Measurements from ENCODE around the gene HIPK1. TPM values are rescaled to one million over a fixed set of nuclear protein-coding genes. Genes with fewer than 3 reads are reported as not detected.

HIPK1 gene
- total and polyA plus RNA-seq, 8 donors = 38.7 to 77.4 (median 45.4) TPM

GRCh38 chr1:113922957-113923356 lies 6.2 kb upstream of the HIPK1 start:
- TF ChIP-seq CTCF (IDR thresholded peaks at IDR 0.05) = no peak
- ATAC-seq (no peak), DNase-seq (no peak)
- intact Hi-C loops (cut with DNase I) = no loop called here
- H3K27me3 ChIP-seq = no peaks in the 10 kb centered on the region
- H3K27ac ChIP-seq = no peak overlapping the region
- H3K4me3 ChIP-seq = no peak overlapping the region
- H3K4me1 ChIP-seq = peaks cover 0 to 4% of the 10 kb centered on the region in 2 donors
- no peaks in the 10 kb centered on the region for H3K36me3 ChIP-seq
- no peaks in the 10 kb centered on the region for H3K9me3 ChIP-seq

- H3K27ac ChIP-seq = no peak overlapping the region
- no peaks in the 10 kb centered on the region for H3K36me3 ChIP-seq
- H3K27me3 ChIP-seq = no peaks in the 10 kb centered on the region
- no peak for ATAC-seq
- H3K4me3 ChIP-seq = no peak overlapping the region
- no peak for TF ChIP-seq CTCF (IDR thresholded peaks at IDR 0.05)
- H3K9me3 ChIP-seq = no peaks in the 10 kb centered on the region
- no peak for DNase-seq
- intact Hi-C loops (cut with DNase I) = no loop called here
- H3K4me1 ChIP-seq = peaks cover 0 to 9% of the 10 kb centered on the region in 2 donors
Observed at GRCh38 chr1:113924473-113924872, 4.7 kb upstream of the HIPK1 start.

- DNase-seq (peak in 2 of 4 donors; percentile 31 to 33), ATAC-seq (peak; percentile 21)
- intact Hi-C loops (cut with DNase I) = no loop called here
- H3K4me1 ChIP-seq = peaks cover 17 to 39% of the 10 kb centered on the region in 2 donors
- no peaks in the 10 kb centered on the region for H3K9me3 ChIP-seq
- peak overlapping the region; percentile 94 to 95 for H3K27ac ChIP-seq
- no peaks in the 10 kb centered on the region for H3K27me3 ChIP-seq
- TF ChIP-seq CTCF (IDR thresholded peaks at IDR 0.05) = no peak
- peak overlapping the region; percentile 71 to 93 for H3K4me3 ChIP-seq
- no peaks in the 10 kb centered on the region for H3K36me3 ChIP-seq
Observed at GRCh38 chr1:113928187-113928930, 765 bp upstream of the HIPK1 start.

- H3K27ac ChIP-seq = peak overlapping the region; percentile 94 to 95
- H3K36me3 ChIP-seq = no peaks in the 10 kb centered on the region
- no peak for TF ChIP-seq CTCF (IDR thresholded peaks at IDR 0.05)
- peaks cover 17 to 54% of the 10 kb centered on the region in 2 donors for H3K4me1 ChIP-seq
- ATAC-seq = peak; percentile 53
- H3K27me3 ChIP-seq = no peaks in the 10 kb centered on the region
- intact Hi-C loops (cut with DNase I) = no loop called here
- H3K4me3 ChIP-seq = peak overlapping the region; percentile 71 to 93
- peak; percentile 65 to 93 (median 70) for DNase-seq
- no peaks in the 10 kb centered on the region for H3K9me3 ChIP-seq
Observed at GRCh38 chr1:113929750-113930498, 800 bp downstream of the HIPK1 start.

GRCh38 chr1:113930499-113931161 lies 1.5 kb downstream of the HIPK1 start:
- Histone ChIP-seq H3K27ac (peak overlapping the region; percentile 94 to 95), H3K4me1 (peaks cover 17 to 61% of the 10 kb centered on the region in 2 donors), H3K27me3 (no peaks in the 10 kb centered on the region), H3K9me3 (no peaks in the 10 kb centered on the region), H3K36me3 (no peaks in the 10 kb centered on the region), H3K4me3 (peak overlapping the region; percentile 71 to 93)
- DNase-seq = peak in 3 of 4 donors; percentile 50 to 88 (median 81)
- intact Hi-C loops (cut with DNase I) = no loop called here
- peak; percentile 56 for ATAC-seq
- TF ChIP-seq CTCF (IDR thresholded peaks at IDR 0.05) = no peak
